NCI-H128 (cell line): Measurements from ENCODE around the gene PLAC1.

Source experiments
- DNase-seq: peaks from one replicate; lab custom pipeline; 2025; ENCODE audit not compliant: unreplicated experiment; lab: John Stamatoyannopoulos, UW

The PLAC1 gene

DNA sequence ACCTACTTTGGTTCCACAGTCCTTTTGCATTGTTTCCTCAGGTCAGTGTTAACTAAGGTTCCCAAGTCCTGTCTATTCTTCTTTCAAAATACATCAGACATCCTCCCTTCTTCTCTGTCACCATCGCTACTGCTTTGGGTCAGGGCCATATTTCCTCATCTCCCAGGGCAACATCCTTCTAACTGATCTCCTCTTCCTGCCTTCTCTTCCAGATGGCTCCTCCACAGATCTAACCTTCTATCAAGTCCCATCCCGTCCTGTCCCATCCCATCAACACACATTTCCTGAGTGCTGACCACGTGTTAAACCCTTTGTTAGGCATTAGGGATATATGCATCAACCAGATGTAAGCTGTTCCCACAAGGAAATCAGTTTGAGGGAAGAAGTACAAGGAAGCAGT lies 25.9 kb downstream of the PLAC1 start:
- no peak for DNase-seq

DNA sequence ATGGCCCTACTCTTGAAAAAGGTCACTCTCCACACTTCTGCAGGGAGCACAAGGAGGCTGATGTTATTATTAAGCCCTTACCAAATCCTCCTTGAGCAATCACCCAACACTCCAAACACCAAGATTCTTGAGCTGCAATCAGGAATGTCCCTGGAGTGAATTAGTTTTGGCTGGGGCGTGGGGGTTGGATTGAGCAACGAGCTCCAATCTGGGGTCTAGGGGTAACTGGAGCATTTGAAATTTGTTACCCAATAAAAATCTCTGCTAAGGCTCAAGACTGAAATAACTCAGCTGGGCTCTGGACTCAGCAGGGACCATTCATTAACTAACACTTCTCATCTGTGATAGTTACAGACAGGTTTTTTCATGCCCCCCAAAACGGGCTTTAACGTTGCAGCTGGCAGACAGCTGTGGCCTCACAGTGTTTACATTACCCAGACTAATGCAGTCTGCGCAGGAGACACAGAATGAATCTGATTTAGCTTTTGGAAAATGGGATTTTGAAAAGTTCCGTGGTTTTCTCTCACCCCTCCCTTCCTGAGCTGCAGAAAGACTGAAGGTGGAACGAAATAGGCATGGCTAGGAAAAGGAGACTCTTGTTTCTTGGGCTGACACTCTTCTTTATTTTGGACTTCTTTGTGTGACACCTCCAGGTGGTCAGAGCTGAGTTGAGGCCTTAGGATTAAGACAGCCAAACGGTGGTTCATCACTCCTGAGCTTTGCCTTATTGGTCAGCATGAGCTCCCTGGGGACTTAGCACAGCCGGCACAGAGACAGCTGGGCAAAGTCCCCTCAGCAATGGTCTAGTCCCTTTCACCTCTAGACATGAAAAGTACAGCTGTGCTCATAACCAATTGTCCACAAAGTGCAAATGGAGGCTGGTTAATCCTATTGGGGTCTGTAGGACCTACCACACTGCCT lies 26.6 kb downstream of the PLAC1 start:
- no peak for DNase-seq

DNA sequence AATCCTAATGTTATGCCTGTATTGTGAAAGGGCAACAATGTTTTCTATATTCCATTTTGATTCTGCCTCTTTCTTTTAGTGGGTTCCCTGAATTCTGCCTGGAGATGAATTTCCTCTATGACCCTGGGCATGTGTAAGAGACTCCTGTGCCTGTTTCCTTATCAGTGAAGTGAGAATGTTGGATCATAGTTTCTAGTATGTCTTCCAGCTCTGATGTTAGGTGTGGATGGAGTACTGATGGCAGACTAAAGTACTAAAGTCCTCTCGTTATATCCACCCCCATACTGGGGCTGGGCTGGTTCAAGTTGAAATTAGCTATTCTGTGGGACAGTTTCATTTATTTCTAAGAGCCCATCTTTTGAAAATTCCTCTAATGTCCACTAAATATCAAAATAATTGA lies 29.6 kb downstream of the PLAC1 start:
- DNase-seq, result no peak

DNA sequence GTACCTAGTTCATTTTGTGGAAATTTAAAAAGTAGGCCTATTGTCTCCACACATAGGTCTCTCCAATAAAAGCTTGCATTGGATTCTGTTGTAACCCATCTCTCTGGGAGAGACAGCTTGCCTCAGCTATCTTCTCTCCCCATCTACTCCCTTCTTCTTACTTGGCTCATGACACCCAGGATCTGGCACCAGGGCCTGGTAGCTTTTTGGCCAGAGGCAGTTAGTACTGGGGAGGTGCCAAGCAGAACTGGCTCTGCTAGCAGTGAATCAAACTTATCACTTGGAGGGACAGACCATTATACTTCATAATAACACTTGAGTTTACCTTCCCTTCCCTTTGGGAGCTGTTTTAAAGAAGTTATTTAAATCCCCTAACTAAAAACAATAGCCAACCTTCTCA lies 31.8 kb downstream of the PLAC1 start:
- no peak for DNase-seq

DNA sequence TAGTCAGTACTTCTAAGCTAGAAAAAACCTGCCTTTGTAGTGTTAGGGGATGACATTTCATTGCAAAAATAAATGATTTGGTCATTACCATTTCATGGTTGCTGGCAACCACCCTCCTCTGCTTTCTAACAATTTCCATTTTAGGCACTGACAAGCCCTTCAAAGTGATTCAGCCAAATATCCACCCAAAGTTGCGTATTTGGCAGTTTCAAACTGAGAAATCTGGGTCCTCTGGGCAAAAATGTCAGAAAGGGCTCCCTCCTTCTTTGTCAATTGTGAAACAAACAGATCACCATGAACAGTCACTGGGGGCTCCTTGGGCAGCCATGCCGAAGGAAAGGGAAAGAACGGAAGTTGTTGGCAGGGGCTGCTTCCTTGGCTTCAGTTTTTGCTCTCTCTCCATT lies 33.0 kb downstream of the PLAC1 start:
- DNase-seq, result no peak

DNA sequence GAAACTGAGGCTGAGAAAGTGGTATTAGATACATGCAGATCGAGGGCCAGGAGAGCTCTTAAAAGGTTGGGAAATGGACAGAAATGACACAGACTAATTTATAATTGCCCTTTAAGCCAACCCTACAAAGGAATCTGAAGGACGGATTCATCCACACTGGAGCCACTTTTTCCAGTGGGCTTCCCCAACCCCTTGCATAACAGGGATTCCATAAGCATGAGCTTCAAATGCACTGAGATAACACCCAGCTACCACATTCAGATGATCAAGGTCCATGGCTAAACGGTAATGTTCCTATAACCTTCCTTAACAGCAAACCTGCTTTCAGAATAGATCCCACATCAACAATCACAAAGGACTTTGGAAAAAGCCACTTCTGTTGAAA lies 34.2 kb downstream of the PLAC1 start:
- DNase-seq, result no peak

DNA sequence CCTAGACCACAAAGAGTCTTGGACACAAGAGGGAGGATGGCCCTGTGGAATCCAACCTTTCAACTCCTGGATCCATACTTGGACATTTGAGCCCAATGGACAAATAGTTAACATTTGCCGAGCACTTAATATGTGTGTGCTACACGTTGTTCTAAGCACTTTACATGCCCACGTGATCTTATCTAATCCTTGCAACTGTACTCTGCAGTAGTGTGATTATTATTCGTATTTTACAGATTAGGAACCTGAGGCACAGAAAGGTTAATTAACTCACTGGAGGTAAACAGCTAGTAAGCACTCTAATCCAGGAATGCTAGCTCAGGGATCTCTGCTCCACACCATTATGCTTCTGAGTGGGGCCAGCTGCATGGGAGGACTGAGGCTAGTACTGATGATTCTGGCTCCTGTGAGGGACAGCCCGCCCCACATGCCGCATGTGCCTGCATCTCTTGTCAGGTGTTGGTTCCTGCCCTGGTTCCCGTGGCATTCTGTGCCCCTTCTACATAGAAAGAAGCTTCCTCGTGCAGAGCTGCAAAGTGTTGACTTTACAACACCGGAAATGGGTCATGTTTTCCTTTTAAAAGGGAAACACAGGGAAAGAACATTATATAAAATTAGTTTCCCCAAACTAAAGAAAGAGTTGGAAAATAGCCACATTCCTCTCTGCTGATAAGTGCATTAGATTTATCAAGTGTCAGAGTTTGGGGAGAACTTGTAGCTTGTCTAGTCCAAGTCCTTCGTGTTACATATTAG lies 34.8 kb downstream of the PLAC1 start:
- DNase-seq, result no peak

DNA sequence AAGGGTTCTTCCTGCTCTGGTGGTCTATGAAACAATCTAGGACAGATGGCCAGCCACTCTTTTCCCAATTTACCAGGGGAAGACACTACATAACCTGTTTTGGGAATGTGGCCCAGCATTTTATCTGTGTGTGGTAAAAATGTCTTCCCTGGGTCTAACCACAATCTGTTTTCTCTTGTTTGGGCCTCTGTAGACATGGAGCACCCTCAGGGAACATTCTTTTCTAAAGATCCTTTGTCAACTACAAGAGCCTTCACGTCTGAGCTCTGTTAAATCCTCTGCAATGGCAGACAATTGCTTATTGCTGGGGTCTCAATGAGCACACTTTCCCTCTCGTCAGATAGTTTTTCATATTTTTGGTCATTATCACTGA lies 35.5 kb downstream of the PLAC1 start:
- no peak for DNase-seq

DNA sequence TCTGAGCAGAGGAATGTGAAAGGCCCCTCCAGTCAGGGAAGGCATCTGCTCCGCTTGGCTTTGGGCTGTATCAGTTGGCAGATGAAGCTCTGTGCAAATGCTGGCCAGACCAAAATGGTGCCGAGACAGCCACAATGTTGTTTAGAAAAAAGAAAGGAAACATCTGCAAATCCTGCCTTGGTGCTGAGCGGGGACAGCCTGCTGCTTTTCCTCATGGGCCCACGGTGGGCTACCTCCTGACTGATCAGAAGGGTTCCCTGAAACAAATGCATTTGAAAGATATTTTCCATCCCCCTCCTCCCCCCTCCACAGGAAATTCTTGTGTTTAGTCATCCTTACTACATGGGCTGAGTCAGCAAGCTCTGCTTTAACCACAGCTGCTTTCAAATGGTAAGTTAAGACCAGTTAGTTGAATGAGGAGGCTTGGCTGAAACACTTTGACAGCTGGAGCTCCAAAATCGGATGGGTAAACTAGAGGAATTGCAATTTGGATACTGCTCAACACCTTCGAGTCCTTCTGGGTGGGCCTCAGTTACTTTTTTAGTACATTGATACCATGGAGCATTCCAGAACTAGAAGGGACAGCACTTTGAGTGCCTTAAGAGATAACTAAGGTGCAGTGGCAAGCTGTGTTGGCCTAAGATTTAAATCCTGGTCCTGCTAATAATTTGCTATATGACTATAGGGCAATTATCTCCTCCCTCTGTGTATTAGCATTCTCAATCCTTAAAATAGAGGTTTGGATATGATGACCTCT lies 36.0 kb downstream of the PLAC1 start:
- no peak for DNase-seq

DNA sequence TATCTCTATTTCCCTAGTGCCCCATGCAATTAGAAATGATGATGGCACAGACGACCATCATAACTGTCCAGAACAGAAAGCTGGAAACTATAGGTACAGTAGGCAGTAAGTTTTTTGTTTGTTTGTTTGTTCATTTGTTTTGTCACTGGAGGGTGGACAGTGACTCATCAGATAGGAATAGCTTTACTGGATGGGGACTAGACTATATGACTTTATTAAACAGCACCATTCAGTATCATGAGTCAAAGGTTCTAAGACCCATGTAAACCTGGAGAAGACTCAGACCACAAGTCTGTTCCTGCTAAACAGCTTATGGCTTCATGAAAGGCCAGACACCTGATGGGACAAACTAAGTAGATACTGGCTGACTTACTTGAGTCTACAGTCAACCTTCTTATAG lies 38.4 kb downstream of the PLAC1 start:
- DNase-seq, result no peak

DNA sequence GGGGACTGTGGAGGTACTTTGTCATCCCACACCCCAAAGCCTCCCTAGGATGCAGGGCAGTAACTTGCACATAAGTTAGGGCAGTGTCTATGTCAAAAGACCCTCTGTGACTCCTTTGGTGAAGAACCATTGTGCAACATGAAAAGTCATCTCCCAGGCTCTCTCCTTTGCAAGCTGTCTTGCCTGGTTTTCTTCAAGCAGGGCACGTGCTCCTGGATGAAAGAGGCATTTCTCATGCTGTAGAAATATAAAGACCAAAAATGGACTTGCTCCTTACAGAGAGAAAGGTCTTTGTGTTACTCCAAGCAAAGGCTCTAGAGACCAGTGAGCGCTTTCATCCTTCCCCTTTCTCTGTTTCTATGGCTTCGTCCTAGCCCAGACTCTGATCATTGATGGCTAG lies 44.9 kb downstream of the PLAC1 start:
- DNase-seq, result no peak

DNA sequence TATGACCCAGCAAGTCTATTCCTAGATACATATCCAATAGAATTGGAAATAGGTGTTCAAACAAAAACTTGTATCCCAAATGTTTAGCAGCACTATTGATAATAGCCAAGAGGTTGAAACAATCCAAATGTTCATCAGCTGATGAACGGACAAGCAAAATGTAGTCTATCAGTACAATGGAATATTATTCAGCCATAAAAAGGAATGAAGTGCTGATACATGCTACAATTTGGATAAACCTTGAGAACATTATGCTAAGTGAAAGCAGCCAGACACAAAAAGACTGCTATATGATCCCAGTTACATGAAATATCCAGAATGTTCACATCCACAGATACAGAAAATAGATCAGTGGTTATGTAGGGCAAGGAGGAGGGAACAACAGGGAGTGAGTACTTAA lies 50.1 kb downstream of the PLAC1 start:
- DNase-seq, result no peak

DNA sequence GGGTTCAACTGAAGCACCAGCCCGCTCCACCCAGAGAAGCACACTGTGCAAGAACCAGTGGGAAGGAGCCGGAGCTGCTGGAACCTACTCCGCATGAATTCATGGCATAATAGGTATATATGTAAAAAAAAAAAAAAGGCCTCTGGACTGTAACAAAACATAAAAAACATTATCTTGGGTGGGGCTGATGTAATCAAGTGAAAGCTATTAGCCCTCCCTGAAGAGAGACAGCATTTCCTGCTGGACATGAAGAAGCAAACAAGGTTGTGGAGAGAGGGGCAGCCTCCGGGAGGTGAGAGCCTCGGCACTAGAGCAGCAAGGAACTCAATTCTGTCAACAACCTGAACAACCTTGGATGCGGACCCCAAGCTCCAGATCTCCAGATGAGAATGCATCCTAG lies 50.7 kb downstream of the PLAC1 start:
- no peak for DNase-seq

DNA sequence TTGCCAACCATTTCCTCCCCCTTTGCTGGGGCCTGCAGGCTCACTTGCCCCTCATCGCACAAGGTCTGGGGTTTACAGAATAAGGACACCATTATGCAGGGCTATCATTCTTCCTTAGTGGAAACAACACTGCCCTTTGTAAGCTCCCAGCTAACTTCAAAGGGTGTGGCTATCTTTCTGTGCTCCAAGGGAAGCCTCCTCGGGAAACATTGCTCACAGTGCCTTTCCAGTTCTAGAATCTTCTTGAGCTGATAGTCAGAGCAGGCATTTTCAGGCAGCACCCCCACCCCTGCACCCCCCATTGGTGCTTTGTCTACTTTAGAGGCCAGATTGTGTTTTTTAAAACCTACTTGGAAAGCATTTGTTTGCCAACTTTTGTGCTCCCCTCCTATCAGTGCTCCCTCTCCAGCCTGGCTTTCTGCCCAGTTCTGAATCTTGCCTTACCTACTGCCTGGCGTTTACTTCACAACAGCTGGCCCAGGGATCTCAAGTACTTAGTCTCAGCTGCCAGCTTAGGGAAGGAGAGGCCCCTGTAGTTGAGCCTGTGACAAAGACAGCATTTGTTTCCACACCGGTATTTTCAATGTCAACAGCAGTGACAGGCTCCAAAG lies 53.5 kb downstream of the PLAC1 start:
- DNase-seq, result peak; percentile 76

DNA sequence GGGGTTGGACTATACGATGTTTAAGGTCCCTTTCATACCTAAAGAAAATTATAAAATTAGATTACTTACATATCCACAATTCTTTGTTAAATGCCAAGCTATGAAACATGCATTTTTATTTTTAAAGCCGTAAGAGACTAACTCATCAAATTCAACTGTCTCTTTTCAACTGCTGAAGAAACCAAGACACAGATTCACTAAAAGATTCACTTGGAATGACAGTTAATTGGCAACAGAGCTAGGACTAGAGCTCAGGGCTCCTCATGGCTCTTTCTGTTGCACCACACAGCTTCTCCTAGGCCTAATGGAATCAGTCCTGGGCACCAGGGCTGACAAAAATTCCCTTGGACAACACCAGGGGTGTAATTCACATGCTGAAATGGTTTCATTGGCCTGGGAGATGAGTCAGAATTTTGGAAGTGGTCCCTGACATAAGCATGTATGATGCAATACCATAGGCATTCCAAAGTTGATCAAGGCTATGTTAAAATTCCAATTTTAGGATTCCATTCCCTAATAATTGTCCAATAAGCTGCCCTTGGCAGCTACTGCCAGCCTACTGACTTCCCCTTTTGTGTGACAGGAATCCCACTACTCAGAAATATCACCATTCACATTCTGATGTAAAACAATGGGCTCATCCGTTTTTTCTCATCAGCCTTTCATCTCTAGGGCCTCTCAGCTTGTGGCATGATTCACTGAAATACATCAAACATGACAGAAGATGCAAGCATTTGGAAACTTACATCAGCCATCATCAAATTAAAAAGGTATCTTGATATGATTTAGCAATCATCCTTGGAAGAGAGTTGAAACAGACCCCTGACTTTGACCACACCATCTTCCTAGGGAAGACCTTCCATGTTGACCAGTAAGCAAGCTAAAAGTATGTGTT lies 54.2 kb downstream of the PLAC1 start:
- DNase-seq, result no peak

DNA sequence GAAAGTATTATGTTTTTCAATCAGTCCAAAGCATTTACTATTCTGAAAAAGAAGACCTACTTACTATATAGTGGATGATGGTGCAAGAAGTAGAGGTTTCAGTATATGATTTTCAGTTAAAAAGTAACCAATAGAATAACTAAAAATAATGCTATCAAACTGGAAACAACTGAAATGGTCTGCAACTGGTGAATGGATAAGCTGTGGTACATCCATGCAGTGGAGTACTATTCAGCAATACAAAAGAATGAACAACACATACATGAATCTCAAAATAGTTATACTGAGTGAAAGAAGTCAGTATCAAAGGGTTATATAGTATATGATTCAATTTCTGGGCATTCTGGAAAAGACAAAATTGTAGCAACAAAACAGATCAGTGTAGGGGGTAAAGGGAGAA lies 55.9 kb downstream of the PLAC1 start:
- DNase-seq, result no peak

DNA sequence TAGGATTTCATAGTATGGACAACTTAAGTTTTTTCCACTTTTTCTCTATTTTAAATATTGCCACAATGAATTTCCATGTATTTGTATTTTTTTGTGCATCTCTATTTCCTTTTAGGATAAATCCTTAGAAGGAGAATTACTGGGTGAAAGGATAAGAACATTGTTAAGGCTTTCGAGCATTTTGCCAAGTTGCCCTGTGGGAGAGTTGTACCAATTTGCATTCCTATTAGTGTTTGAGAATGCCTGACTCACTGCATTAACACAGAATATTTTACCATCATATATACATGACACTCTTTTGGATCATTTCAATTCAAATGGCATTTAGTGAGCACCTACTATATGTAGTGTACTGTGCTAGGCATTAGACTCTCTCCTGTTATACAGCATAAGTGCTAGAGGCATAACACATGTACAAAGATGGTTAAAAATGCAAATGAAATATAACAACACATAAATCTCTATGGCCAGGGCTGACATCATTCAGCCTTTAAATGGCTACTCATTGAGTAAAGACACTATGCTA lies 57.0 kb downstream of the PLAC1 start:
- DNase-seq, result no peak

DNA sequence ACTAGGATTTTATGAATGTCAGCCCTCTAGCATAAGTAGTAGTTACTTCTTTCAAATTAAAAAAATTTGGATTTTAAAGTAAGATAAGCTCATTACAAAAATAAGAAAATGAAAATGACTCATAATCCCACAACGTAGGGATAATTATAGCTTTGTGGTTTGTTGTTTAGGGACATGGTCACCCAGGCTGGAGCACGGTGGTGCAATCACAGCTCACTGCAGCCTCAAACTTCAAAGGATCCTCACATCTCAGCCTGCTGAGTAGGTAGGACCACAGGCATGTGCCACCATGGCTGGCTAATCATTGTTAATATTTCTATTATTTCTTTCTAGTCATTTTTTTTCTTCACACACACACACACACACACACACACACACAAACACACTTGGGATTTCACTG lies 57.6 kb downstream of the PLAC1 start:
- no peak for DNase-seq

DNA sequence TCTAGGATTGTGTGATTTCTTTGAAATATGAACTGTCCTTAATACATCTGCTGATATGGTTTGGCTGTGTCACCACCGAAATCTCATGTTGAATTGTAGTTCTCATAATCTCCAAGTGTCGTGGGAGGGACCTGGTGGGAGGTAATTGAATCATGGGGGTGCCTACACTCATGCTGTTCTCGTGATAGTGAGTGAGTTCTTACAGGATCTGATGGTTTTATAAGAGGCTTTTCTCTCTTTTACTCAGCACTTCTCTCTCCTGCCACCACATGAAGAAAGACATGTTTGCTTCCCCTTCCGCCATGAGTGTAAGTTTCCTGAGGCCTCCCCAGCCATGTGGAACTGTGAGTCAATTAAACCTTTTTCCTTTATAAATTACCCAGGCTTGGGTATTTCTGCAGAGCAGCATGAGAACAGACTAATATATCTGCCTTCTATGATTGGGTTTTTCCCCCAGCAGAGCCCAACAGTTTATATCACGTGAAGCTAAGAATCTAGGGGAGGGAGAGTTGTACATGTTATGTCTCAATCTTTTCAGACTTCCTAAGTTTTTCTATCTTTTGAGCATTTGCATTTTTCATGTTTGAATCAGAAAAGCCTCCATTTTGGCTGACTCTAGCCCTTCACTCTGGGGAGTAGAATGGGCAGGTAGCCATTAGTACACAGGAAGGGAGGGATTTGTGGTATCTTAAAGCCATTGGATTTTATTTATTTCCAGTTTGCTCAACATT lies 58.9 kb downstream of the PLAC1 start:
- no peak for DNase-seq
